ENCODE results near the gene ACSF3.

Gene ACSF3

DNA sequence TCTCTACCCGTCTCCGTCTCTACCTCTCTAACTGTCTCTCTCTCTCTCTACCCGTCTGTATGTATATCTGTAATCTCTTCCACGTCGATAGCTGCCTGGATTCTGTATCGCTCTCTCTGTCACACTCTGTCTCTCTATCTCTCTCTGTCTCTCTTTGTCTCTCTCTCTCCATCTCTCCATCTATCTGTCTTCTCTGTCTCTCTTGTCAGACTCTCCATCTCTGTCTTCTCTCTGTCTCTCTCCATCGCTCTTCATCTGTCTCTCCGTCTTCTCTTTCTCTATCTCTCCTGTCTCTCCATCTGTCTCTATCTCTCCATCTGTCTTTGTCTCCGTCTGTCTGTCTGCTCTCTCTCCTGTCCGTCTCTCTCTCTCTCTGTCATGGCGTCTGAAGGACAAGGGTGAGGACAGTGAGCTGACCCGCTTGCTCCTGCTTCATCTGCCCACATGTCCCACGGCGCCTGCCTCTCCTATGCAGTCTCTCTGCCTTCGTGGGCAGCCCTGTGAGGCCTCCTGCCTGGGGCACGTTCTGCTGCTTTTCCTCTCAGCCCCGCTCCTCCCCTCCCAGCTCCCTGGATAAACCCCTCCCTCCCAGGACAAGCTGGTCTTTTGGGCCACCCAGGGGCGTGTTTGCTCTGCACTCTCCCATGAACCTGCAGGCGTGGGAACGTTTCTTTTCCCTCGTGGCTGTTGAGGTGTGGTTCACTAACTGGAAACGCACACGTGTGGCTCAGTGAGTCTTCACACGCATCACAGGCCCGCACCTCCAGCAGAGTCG is 18.9 kb downstream of the ACSF3 start:
- ATAC-seq, result no peak

DNA sequence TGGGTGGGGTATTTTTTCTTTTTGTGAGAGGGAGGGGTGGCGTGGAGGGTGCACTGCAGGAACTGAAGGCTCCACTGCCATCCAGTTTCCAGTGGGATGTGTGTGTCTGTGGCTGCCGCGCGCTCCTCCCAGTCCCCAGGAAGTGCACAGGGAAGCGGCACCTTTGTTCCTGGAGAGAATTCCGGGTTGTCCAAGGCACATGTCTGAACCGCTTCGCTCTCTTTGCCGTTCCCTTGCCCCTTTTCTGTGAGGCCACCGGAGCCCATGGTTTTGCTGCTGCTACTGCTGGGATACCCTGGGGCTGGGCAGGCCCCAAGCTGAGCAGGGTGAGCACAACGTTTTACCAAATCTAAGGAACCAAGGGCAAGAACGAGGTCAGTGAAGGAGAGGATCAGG is 19.5 kb downstream of the ACSF3 start:
- no peak for ATAC-seq

- ATAC-seq, result no peak
Measured at GRCh38 chr16:89113661-89114060, 20.0 kb downstream of the ACSF3 start.

DNA sequence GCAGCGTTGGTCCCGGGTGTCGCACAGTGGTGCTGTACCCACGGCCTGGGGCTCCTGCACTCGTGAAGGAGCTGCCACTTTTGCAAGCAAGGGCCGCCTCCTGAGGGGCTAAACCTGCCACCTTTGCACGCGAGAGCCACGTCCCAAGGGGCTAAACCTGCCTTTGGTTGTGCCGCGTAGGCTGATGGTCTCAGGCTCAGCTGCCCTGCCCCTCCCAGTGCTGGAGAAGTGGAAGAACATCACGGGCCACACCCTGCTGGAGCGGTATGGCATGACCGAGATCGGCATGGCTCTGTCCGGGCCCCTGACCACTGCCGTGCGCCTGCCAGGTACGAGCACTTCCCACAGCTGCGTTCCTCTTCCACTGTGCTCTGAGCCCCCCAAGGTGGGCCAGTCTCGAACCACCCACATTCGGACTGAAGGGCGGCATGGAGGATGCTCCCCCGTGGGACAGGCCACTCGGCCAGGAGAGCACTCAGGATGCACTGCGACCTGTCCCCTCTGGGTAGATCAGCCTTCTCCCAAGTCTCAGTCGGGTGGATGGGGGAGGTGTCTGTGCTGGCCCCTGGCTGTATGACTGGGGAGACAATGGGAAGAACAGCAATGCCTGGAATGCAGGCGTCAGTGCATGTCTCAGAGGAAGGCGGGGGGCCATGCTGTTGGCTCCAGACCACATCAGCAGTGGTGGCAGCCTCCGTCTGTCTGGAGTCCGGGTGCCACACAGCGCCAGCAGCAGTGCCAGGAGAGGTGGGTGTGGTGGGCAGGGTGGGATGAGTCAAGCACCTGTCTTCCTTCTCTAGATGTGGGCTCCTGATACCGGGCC is 20.7 kb downstream of the ACSF3 start:
- no peak for ATAC-seq

DNA sequence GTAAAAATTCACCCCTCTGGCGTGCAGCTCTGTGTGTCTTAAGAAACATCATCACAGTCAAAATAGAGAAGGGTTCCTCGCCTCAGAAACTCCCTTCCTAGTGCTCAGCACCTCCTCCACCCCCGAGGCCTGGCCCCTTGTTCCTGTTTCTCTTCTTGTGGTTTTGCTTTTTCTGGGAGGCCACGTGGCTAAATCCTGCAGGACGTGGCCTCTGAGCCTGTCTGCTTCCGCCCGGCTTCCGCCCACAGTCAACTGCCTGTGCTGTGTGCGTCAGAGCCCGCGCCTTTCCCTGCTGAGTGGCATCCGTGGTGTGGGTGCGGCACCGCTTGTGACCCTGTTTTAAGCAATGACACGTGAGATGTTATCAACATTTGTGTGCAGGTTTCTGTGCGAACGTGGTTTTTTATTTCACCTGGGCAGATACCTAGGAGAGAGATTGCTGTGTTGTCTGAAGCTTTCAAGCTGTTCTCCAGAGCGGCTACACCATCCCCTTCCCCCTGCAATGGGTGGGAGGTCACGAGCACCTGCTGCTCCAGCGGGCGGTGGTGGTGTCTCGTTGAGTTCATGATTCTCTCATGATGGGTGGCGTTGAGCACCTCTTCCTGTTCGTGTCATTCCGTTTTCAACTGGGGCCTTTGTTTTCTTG is 21.7 kb downstream of the ACSF3 start:
- ATAC-seq, result peak; percentile 94 to 96

- no peak for ATAC-seq
Measured at GRCh38 chr16:89116341-89117226, 22.9 kb downstream of the ACSF3 start.

DNA sequence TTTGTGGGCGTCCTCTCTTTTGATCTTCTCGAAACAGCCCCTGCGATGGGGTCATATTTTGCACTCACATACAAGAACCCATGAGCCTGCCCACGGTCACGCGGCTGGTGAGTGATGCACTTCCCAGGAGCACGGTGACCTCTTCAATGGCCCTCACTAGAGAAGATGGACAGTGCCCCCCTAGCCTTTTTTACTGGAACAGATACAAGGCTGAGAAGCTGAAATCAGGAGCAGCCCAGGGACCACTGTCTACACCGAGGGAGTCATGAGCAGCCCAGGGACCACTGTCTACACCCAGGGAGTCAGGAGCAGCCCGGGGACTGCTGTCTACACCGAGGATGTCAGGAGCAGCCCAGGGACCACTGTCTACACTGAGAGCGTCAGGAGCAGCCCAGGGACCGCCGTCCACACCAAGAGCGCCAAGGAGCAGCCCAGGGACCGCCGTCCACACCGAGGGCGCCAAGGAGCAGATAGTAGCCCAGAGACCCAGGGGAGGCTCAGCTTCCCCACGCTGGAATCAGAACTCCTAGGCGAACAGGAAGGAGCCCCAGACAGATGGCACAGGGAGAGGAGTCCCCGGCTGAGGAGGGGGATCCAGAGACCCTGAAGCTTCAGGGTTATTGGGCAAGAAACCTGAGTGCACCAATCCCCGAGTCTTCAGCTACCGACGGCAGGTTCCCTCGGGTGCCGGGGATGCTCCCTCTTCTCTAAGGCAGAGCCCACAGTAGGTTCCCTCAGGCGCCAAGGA is 23.7 kb downstream of the ACSF3 start:
- ATAC-seq, result no peak

DNA sequence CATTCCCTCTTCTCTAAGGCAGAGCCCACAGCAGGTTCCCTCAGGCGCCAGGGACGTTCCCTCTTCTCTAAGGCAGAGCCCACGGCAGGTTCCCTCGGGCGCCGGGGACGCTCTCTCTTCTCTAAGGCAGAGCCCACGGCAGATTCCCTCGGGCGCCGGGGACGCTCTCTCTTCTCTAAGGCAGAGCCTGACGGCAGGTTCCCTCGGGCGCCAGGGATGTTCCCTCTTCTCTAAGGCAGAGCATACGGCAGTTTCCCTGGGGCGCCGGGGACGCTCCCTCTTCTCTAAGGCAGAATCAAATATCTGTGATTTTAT is 24.3 kb downstream of the ACSF3 start:
- no peak for ATAC-seq

DNA sequence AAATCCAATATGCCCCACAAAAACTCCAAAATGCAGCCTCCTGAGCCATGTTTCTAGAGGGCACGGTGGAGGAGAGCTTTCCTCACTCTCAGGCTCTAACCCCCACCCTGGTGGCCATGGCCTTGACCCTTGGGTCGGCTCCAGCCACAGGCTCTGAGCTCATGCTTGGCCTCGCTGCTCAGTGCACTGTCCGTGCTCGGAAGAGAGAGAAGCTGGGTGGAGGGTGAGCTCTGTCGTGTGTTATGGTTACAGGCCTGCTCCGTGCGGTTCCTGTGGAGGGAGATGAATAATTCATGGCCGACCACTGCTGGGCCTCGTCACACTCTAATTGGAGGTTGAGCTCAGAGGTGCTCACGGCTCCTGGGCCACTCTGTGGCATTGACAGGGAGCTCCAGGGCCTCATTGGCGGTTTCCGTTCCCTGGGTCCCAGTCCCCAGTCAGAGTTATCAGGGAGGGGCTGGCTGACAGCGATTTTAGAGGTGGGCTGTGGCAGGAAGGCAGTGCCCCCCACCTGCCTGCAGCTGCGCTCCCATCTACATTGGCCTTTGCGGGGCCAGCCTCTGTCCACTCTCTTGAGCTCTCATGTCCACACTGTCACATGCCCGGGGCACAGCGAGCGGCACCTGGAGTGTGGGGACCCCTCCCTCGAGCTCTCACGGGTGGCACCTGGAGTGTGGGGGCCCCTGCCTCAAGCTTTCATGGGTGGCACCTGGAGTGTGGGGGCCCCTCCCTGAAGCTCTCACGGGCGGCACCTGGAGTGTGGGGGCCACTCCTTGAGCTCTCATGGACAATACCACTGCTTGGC is 24.9 kb downstream of the ACSF3 start:
- ATAC-seq, result no peak

GRCh38 chr16:89119166-89119621 is 25.5 kb downstream of the ACSF3 start:
- ATAC-seq, result no peak

- ATAC-seq, result no peak
Measured at GRCh38 chr16:89119661-89120141, 26.0 kb downstream of the ACSF3 start.

- no peak for ATAC-seq
Measured at GRCh38 chr16:89120281-89120680, 26.6 kb downstream of the ACSF3 start.

GRCh38 chr16:89120921-89121351 is 27.3 kb downstream of the ACSF3 start:
- ATAC-seq, result no peak

GRCh38 chr16:89121691-89122321 is 28.2 kb downstream of the ACSF3 start:
- no peak for ATAC-seq

DNA sequence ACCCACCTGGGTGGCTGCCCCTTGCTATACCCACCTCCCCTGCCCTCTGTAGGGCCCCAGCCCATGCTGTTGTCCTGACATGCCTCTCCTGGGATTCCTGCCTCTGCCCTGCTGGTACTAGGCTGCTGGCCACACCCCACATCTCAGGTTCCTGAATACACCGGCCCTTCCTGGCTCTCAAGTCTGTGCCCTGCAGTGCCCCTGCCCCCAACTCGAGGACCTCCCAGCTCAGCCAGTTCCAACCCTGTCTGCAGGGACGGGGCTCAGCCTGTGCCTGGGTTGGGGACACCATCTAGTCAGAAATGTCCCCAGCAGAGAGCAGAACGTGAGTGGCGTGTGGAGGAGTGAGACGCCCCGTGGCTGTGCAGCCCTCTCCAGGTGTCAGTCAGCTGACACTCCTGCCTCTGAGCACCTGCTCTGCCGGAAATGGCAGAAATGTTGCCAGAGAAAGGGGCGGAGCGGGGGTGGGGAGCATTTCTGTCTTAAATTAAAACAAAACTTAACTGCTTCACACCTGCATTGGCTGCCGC is 28.7 kb downstream of the ACSF3 start:
- peak; percentile 82 to 86 for ATAC-seq

GRCh38 chr16:89123001-89123830 is 29.6 kb downstream of the ACSF3 start:
- ATAC-seq, result no peak

- ATAC-seq, result no peak
Measured at GRCh38 chr16:89123831-89124100, 30.1 kb downstream of the ACSF3 start.

DNA sequence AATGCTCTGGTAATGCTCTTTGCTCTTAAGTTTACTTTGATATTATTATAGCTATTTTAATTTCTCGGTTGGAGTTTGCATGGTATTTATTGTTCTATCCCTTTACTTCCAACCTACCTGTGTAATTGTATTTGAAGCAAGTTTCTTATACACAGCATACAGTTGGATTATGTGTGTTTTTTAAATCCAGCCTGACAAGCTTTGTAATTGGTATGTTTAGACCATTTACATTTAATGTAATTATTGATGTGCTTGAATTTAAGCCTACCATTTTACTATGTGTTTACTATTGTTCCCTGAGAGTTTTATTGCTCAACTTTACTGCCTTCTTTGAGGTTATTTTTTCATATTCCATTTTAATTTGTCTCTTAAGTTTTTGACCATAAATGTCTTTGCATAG is 35.7 kb downstream of the ACSF3 start:
- ATAC-seq, result no peak

DNA sequence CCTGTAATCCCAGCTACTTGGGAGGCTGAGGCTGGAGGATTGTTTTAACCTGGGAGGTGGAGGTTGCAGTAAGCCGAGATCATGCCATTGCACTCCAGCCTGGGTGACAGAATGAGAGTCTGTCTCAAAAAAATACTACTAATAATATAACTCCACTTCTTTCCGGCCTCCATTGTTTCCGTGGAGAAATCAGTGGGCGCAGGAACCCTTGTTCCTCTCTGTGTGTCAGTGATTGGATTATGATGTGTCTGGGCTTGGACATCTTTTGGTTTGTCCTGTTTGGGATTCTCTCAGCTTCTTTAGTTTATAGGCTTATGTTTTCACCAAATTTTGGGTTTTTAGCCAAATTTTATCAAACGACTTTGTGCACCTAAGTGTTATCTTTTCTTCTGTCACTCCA is 36.8 kb downstream of the ACSF3 start:
- no peak for ATAC-seq
